Heart left ventricle (tissue), 13 donors: Measurements from ENCODE around the gene GPHA2.

Experiments
- CTCF ChIP-seq, 12 donors: fragments of 200-600 bp; sonication (generic) in 4 of 12; IDR thresholded peaks; one replicate each; pipeline versions ENCODE4 v1.5.0 to v1.8.0; 2018 to 2022; ENCODE audit warnings: antibody characterized with exemption in 12 of 12, mild to moderate bottlenecking in 5 of 12
- POLR2A ChIP-seq, 2 donors: fragments of 450-650 bp; IDR thresholded peaks; one replicate each; pipeline ENCODE4 v1.6.1; 2017; ENCODE audit warnings: antibody characterized with exemption in 2 of 2, mild to moderate bottlenecking in 2 of 2, moderate library complexity in 2 of 2
- donor health status: ischemic (EF 13 %, LVEDD 7.1; RV severe dilation, severe dysfunction).
- donor health status: DM: no; HTN: yes; CAD: no.
- donor health status: DM: no; HTN: no; CAD: no.
- donor health status: ischemic (EF 25% LVEDD 6.9; RV normal size, moderate dysfunction).
- donor health status: ischemic (EF 25% LVEDD 5.7; RV mildly dilated, moderate dysfunction).
- donor health status: ischemic (EF 35%, LVEDD 5.7; RV mildly dilated, moderate dysfunction).
- donor health status: nonischemic (EF 11% LVEDD 7.7; RV severe dilation, severe dysfunction).
- donor health status: DM: yes; HTN: yes; CAD: no.
- donor health status: PGD.
- donor health status: ischemic (EF 29% LVEDD 5.4; RV normal size, mild dysfunction).
- donor health status: nonischemic (EF 23%, LVEDD 6.1; RV moderate dilation, normal function).

GRCh38 chr11:64913171-64913727 lies 22.4 kb downstream of the GPHA2 start:
- TF ChIP-seq POLR2A (IDR thresholded peaks at IDR 0.05), result no peak
- no peak for TF ChIP-seq CTCF (IDR thresholded peaks at IDR 0.05)
